Small intestine (tissue), 7 donors: ENCODE data around the gene MAEA. TPM values are rescaled to one million over a fixed set of nuclear protein-coding genes. Genes with fewer than 3 reads are reported as not detected.

Experiments used
- DNase-seq, 2 donors: peaks; one replicate each; pipeline versions ENCODE4 v3.0.0 to v3.0.0-alpha.2; 2013
- FAIRE-seq: peaks from 2 replicates; lab custom pipeline; 2012; peaks lifted over from hg19 to GRCh38; lab: Jason Lieb, UNC
- H3K27ac ChIP-seq, 3 donors: one replicate each; pipeline ENCODE4 v1.5.1; 2013; ENCODE audit warnings: low read length in 2 of 3, mild to moderate bottlenecking in 2 of 3, control low read depth in 1 of 3, inconsistent platforms in 1 of 3, low read depth in 1 of 3, moderate library complexity in 1 of 3
- H3K27me3 ChIP-seq, 3 donors: one replicate each; pipeline ENCODE4 v1.6.1; 2013; ENCODE audit warnings: low read length in 3 of 3, inconsistent platforms in 1 of 3; ENCODE audit not compliant: control insufficient read depth in 3 of 3, insufficient read depth in 3 of 3
- H3K36me3 ChIP-seq, 3 donors: one replicate each; pipeline ENCODE4 v1.6.1; 2013; ENCODE audit warnings: low read length in 3 of 3, inconsistent platforms in 1 of 3, low read depth in 1 of 3, mild to moderate bottlenecking in 1 of 3, moderate library complexity in 1 of 3; ENCODE audit not compliant: control insufficient read depth in 3 of 3, insufficient read depth in 2 of 3
- H3K4me1 ChIP-seq, 3 donors: one replicate each; pipeline ENCODE4 v1.6.1; 2013; ENCODE audit warnings: low read length in 2 of 3, inconsistent platforms in 1 of 3, low read depth in 1 of 3, mild to moderate bottlenecking in 1 of 3, moderate library complexity in 1 of 3; ENCODE audit not compliant: control insufficient read depth in 3 of 3, insufficient read depth in 2 of 3
- H3K4me3 ChIP-seq, 3 donors: one replicate each; pipeline ENCODE4 v1.5.1; 2013; ENCODE audit warnings: low read length in 3 of 3, control low read depth in 1 of 3, inconsistent platforms in 1 of 3, low read depth in 1 of 3, mild to moderate bottlenecking in 1 of 3, moderate library complexity in 1 of 3
- H3K9me3 ChIP-seq, 2 donors: one replicate each; pipeline ENCODE4 v1.6.1; 2013; ENCODE audit warnings: low read depth in 1 of 2, low read length in 1 of 2; ENCODE audit not compliant: control insufficient read depth in 2 of 2, insufficient read depth in 1 of 2
- WGBS, 3 donors: extraction: QIAGEN DNeasy Blood & Tissue Kit; methylation state at CpG; one replicate each; pipeline ENCODE4 v1.1.7; 2013; 5-methylcytosine and 5-hydroxymethylcytosine counted together
- polyA plus RNA-seq, 4 donors: library from polyadenylated mRNA; stranded (reverse) in 3 of 4; unstranded in 1 of 4; fragments of 200-250 nt in 3 of 4; fragments of 120-200 nt in 1 of 4; gene quantifications; one replicate each; pipeline versions ENCODE4 v1.2.1 to v1.2.3, GENCODE V29; 2013
- donor health status: healthy with polysubstance abuse.
- donor health status: control.
- donor health status: control.
- donor health status: Bipolar disorder and iron deficiency.
- donor health status: healthy.

The MAEA gene
- polyA plus RNA-seq, 4 donors = 49.4 to 97.1 (median 65.8) TPM

GRCh38 chr4:1248245-1249147 lies 41.2 kb upstream of the MAEA start, which contains the start of gene CTBP1:
Gene CTBP1, minus strand, starts transcription at chr4:1249130. Its CDS starts 7,799 bp downstream, at chr4:1241331.
- peaks cover 0 to 34% of the 10 kb centered on the region in 2 donors for H3K9me3 ChIP-seq
- peaks cover 0 to 49% (median 0%) of the 10 kb centered on the region in 3 donors for H3K36me3 ChIP-seq
- no peaks in the 10 kb centered on the region for H3K27me3 ChIP-seq
- 0 to 1% (median 1%) methylated on average over 26 to 163 of the region's 163 CpGs for WGBS, 3 donors
- H3K4me3 ChIP-seq = peak within 1 kb of the TSS; percentile 78 to 97 (median 87)
- H3K27ac ChIP-seq = peak within 1 kb of the TSS; percentile 93 to 96 (median 94)
- DNase-seq (peak; percentile 83 to 95), FAIRE-seq (no peak)
- peaks cover 7 to 28% (median 18%) of the 10 kb centered on the region in 3 donors for H3K4me1 ChIP-seq

- H3K27me3 ChIP-seq = no peaks in the 10 kb centered on the region
- H3K9me3 ChIP-seq = peaks cover 0 to 42% of the 10 kb centered on the region in 2 donors
- H3K4me1 ChIP-seq = peaks cover 3 to 23% (median 18%) of the 10 kb centered on the region in 3 donors
- peak overlapping the region; percentile 62 to 86 (median 78) for H3K4me3 ChIP-seq
- FAIRE-seq (no peak), DNase-seq (peak; percentile 87 to 96)
- 0 to 1% (median 1%) methylated on average over 32 to 86 of the region's 86 CpGs for WGBS, 3 donors
- peaks cover 0 to 43% (median 0%) of the 10 kb centered on the region in 3 donors for H3K36me3 ChIP-seq
- peak overlapping the region; percentile 91 to 95 (median 93) for H3K27ac ChIP-seq
Observed at GRCh38 chr4:1249148-1249730, 40.5 kb upstream of the MAEA start.

- FAIRE-seq (no peak), DNase-seq (no peak)
- Histone ChIP-seq H3K27me3 (no peaks in the 10 kb centered on the region), H3K4me1 (peaks cover 3 to 23% (median 18%) of the 10 kb centered on the region in 3 donors), H3K27ac (peak overlapping the region; percentile 91 to 95 (median 93)), H3K9me3 (peaks cover 0 to 44% of the 10 kb centered on the region in 2 donors), H3K36me3 (peaks cover 0 to 37% (median 0%) of the 10 kb centered on the region in 3 donors), H3K4me3 (peak overlapping the region; percentile 62 to 86 (median 78))
- 39 to 50% (median 43%) methylated on average over 39 of the region's 39 CpGs for WGBS, 3 donors
Observed at GRCh38 chr4:1249731-1250526, 39.8 kb upstream of the MAEA start.

- no peak for FAIRE-seq
- H3K9me3 ChIP-seq = peaks cover 0 to 48% of the 10 kb centered on the region in 2 donors
- no peaks in the 10 kb centered on the region for H3K27me3 ChIP-seq
- 96% methylated on average over 7 of the region's 7 CpGs for WGBS, 3 donors
- H3K27ac ChIP-seq = peak overlapping the region in 1 of 3 donors; percentile 95
- H3K4me3 ChIP-seq = no peak overlapping the region
- H3K36me3 ChIP-seq = peaks cover 0 to 33% (median 0%) of the 10 kb centered on the region in 3 donors
- peaks cover 3 to 23% (median 18%) of the 10 kb centered on the region in 3 donors for H3K4me1 ChIP-seq
- DNase-seq = no peak
Observed at GRCh38 chr4:1250527-1250812, 39.2 kb upstream of the MAEA start.

- no peak overlapping the region for H3K27ac ChIP-seq
- peaks cover 3 to 17% (median 14%) of the 10 kb centered on the region in 3 donors for H3K4me1 ChIP-seq
- peaks cover 0 to 49% of the 10 kb centered on the region in 2 donors for H3K9me3 ChIP-seq
- FAIRE-seq (no peak), DNase-seq (no peak)
- peaks cover 0 to 27% (median 0%) of the 10 kb centered on the region in 3 donors for H3K36me3 ChIP-seq
- no peak overlapping the region for H3K4me3 ChIP-seq
- 98 to 99% (median 98%) methylated on average over 33 of the region's 33 CpGs for WGBS, 3 donors
- H3K27me3 ChIP-seq = no peaks in the 10 kb centered on the region
Observed at GRCh38 chr4:1250921-1251772, 38.5 kb upstream of the MAEA start.

- Histone ChIP-seq H3K36me3 (peaks cover 0 to 23% (median 0%) of the 10 kb centered on the region in 3 donors), H3K4me3 (no peak overlapping the region), H3K9me3 (peaks cover 0 to 51% of the 10 kb centered on the region in 2 donors), H3K27me3 (no peaks in the 10 kb centered on the region), H3K27ac (no peak overlapping the region), H3K4me1 (peaks cover 2 to 11% (median 9%) of the 10 kb centered on the region in 3 donors)
- WGBS, 3 donors = 94 to 98% (median 97%) methylated on average over 11 of the region's 11 CpGs
- FAIRE-seq (no peak), DNase-seq (no peak)
Observed at GRCh38 chr4:1251773-1252066, 38.0 kb upstream of the MAEA start.

- H3K36me3 ChIP-seq = peaks cover 0 to 15% (median 0%) of the 10 kb centered on the region in 3 donors
- H3K9me3 ChIP-seq = peaks cover 0 to 55% of the 10 kb centered on the region in 2 donors
- peak overlapping the region in 1 of 3 donors; percentile 36 for H3K27ac ChIP-seq
- 94 to 99% (median 97%) methylated on average over 6 of the region's 6 CpGs for WGBS, 3 donors
- H3K4me1 ChIP-seq = peaks cover 0 to 6% (median 5%) of the 10 kb centered on the region in 3 donors
- FAIRE-seq (no peak), DNase-seq (no peak)
- H3K4me3 ChIP-seq = no peak overlapping the region
- H3K27me3 ChIP-seq = no peaks in the 10 kb centered on the region
Observed at GRCh38 chr4:1252928-1253492, 36.7 kb upstream of the MAEA start.
